Mammary epithelial cell (primary cell): ENCODE data around the gene ZBTB40.

Source experiments
- EZH2 ChIP-seq: IDR thresholded peaks from 2 replicates; pipeline ENCODE4 v1.6.1; 2012; ENCODE audit warnings: low read length, inconsistent platforms, borderline replicate concordance
- TF ChIP-seq, protein P1 (sequence below), 2 donors: IDR thresholded peaks in 1 of 2; conservative IDR thresholded peaks in 1 of 2; 2 replicates each; pipeline ENCODE4 v1.5.1; 2011 to 2012; ENCODE audit warnings: inconsistent platforms in 2 of 2, low read length in 2 of 2, mild to moderate bottlenecking in 2 of 2, control low read depth in 1 of 2, low read depth in 1 of 2; ENCODE audit not compliant: insufficient read depth in 1 of 2; ENCODE audit errors: extremely low read depth in 1 of 2

DNA sequence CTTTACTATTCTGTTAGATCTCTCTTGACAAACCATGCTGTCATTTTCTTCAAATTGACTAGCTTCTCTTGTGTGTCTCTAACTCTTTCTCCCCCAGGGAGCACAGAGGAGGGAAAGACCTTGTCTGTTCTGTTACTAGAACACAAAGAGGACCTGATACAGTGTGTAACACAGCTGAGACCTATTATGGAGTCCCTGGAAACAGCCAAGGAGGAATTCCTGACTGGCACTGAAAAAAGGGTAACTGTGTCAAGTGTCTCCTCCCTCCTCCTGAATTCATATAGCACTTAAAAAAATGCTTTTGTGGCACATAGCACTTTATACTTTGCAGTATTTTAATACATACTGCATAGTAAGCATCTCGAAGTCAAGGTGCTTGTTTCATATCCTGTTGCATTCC, 50.6 kb downstream of the ZBTB40 start:
- TF ChIP-seq, protein P1, sequence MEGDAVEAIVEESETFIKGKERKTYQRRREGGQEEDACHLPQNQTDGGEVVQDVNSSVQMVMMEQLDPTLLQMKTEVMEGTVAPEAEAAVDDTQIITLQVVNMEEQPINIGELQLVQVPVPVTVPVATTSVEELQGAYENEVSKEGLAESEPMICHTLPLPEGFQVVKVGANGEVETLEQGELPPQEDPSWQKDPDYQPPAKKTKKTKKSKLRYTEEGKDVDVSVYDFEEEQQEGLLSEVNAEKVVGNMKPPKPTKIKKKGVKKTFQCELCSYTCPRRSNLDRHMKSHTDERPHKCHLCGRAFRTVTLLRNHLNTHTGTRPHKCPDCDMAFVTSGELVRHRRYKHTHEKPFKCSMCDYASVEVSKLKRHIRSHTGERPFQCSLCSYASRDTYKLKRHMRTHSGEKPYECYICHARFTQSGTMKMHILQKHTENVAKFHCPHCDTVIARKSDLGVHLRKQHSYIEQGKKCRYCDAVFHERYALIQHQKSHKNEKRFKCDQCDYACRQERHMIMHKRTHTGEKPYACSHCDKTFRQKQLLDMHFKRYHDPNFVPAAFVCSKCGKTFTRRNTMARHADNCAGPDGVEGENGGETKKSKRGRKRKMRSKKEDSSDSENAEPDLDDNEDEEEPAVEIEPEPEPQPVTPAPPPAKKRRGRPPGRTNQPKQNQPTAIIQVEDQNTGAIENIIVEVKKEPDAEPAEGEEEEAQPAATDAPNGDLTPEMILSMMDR (conservative IDR thresholded peaks at IDR 0.05 in 1 of 2, IDR thresholded peaks at IDR 0.05 in 1 of 2; ENCODE audit: extremely low read depth in 1 of 2, insufficient read depth in 1 of 2, low read depth in 1 of 2, low read length in 2 of 2) = no peak
- no peak for TF ChIP-seq EZH2
